ENCODE results near the gene SP110. TPM values are rescaled to one million over a fixed set of nuclear protein-coding genes. Genes with fewer than 3 reads are reported as not detected.

Gene SP110
- total RNA-seq, 4 donors from 2014 or later: 13.3 to 61.3 (median 28.7) TPM

Other genes with a start within 250 kb of the SP110 start
- gene SLC16A14, start 151.1 kb downstream of the SP110 start, total RNA-seq: 1 to 10 TPM; 1.3 to 5.5 (median 3.2) TPM
- 1 to 10 TPM; 2.1 to 9.7 (median 5.4) TPM for gene SP140, start 5.8 kb upstream of the SP110 start, total RNA-seq
- 10 to 100 TPM in 3 of 4 donors, 1 to 10 TPM in 1; 5.3 to 37.5 (median 18.3) TPM for gene SP140L, start 107.2 kb upstream of the SP110 start, total RNA-seq
- gene SP100, start 196.2 kb upstream of the SP110 start, total RNA-seq: 100 to 1,000 TPM in 2 of 4 donors, 10 to 100 TPM in 2; 75.5 to 223 (median 118) TPM